Measurements from ENCODE around the gene CNIH4. TPM values are rescaled to one million over a fixed set of nuclear protein-coding genes. Genes with fewer than 3 reads are reported as not detected.
"Not testable (repeated sequence)": the region's sequence is repeated elsewhere in the genome, so short reads cannot be mapped to it uniquely, and the experiment has no call there.

CNIH4 gene
- total RNA-seq (2013), result 64.6 TPM
- 100 to 1,000 TPM in 1 of 3 donors, 10 to 100 TPM in 2; 33.4 to 106 (median 94.7) TPM for polyA plus RNA-seq
- 30.1 and 48.5 TPM in 2 replicates for polyA minus RNA-seq
- total RNA-seq, result 19.3 to 48.8 (median 26.4) reads per million in 11 experiments

- Histone ChIP-seq H3K36me3 (replicated peaks in 1 of 2; ENCODE audit: control insufficient read depth in 1 of 2, insufficient read depth in 2 of 2, low read length in 2 of 2) (peaks cover 2 to 19% of the 10 kb centered on the region in 2 donors), H3K4me3 (replicated peaks in 1 of 3; ENCODE audit: low read depth in 2 of 3, low read length in 3 of 3) (peak within 1 kb of the TSS; percentile 76 to 95 (median 92)), H2AFZ (ENCODE audit: insufficient read depth, low read depth, low read length, poor library complexity, severe bottlenecking) (peak within 1 kb of the TSS; percentile 89), H3K4me2 (replicated peaks; ENCODE audit: extremely low read depth, low read length, poor library complexity, severe bottlenecking) (peak within 1 kb of the TSS; percentile 98), H3K27me3 (ENCODE audit: control insufficient read depth in 2 of 2, insufficient read depth in 2 of 2, low read length in 2 of 2) (no peaks in the 10 kb centered on the region), H3K9me3 (replicated peaks in 1 of 2; ENCODE audit: control insufficient read depth in 1 of 2, insufficient read depth in 1 of 2, low read length in 2 of 2) (no peaks in the 10 kb centered on the region), H3K4me1 (ENCODE audit: control insufficient read depth in 1 of 2, insufficient read depth in 2 of 2, low read length in 2 of 2) (peaks cover 28 to 31% of the 10 kb centered on the region in 2 donors), H4K20me1 (ENCODE audit: insufficient read depth, low read length) (peaks cover 42% of the 10 kb centered on the region), H3K9ac (ENCODE audit: insufficient read depth, low read length, poor library complexity, severe bottlenecking) (peak within 1 kb of the TSS; percentile 87), H3K79me2 (ENCODE audit: insufficient read depth, low read length) (peaks cover 54% of the 10 kb centered on the region), H3K27ac (ENCODE audit: low read depth in 1 of 2, low read length in 2 of 2) (peak within 1 kb of the TSS; percentile 78 to 86)
- Mint-ChIP-seq H3K4me1 (peaks cover 30% of the 10 kb centered on the region), H3K4me3 (peak within 1 kb of the TSS; percentile 87 to 93), H3K9me3 (peaks cover 0 to 2% (median 0%) of the 10 kb centered on the region in 7 donors), H3K36me3 (peaks cover 11 to 26% of the 10 kb centered on the region in 2 donors), H3K27me3 (ENCODE audit: low read depth in 3 of 3) (no peaks in the 10 kb centered on the region), H3K27ac (peak within 1 kb of the TSS; percentile 92 to 95 (median 94))
- under 1% methylated on average over 65 of the region's 78 CpGs for WGBS (ENCODE audit: insufficient coverage)
- peak; percentile 15 for TF ChIP-seq CTCF (IDR thresholded peaks at IDR 0.05)
- intact Hi-C loops (cut with micrococcal nuclease), result no loop called here
- peak; percentile 87 to 88 (median 88) for DNase-seq
These were observed at the start of gene CNIH4 for GRCh38 chr1:224356685-224357625. Gene CNIH4, plus strand, starts transcription at chr1:224356879. Its CDS starts 46 bp downstream, at chr1:224356925.

- no peak overlapping the region for H2AFZ ChIP-seq (ENCODE audit: insufficient read depth, low read depth, low read length, poor library complexity, severe bottlenecking)
- H3K4me3 Mint-ChIP-seq, result no peak overlapping the region
- H3K27ac Mint-ChIP-seq, result no peak overlapping the region
- H3K27me3 Mint-ChIP-seq (ENCODE audit: low read depth in 3 of 3), result no peaks in the 10 kb centered on the region
- no peak overlapping the region for H3K4me2 ChIP-seq (replicated peaks; ENCODE audit: extremely low read depth, low read length, poor library complexity, severe bottlenecking)
- H3K9me3 Mint-ChIP-seq, result no peaks in the 10 kb centered on the region
- peaks cover 64 to 86% of the 10 kb centered on the region in 2 donors for H3K36me3 Mint-ChIP-seq
- no peaks in the 10 kb centered on the region for H3K4me1 ChIP-seq (ENCODE audit: control insufficient read depth in 1 of 2, insufficient read depth in 2 of 2, low read length in 2 of 2)
- H4K20me1 ChIP-seq (ENCODE audit: insufficient read depth, low read length), result no peaks in the 10 kb centered on the region
- no peaks in the 10 kb centered on the region for H3K4me1 Mint-ChIP-seq
- H3K4me3 ChIP-seq (replicated peaks in 1 of 3; ENCODE audit: low read depth in 2 of 3, low read length in 3 of 3), result no peak overlapping the region
- no peak overlapping the region for H3K27ac ChIP-seq (ENCODE audit: low read depth in 1 of 2, low read length in 2 of 2)
- peaks cover 72 to 85% of the 10 kb centered on the region in 2 donors for H3K36me3 ChIP-seq (replicated peaks in 1 of 2; ENCODE audit: control insufficient read depth in 1 of 2, insufficient read depth in 2 of 2, low read length in 2 of 2)
- WGBS (ENCODE audit: insufficient coverage), result 80% methylated on average over 1 of the region's 3 CpGs
- TF ChIP-seq CTCF (IDR thresholded peaks at IDR 0.05), result no peak
- H3K79me2 ChIP-seq (ENCODE audit: insufficient read depth, low read length), result no peaks in the 10 kb centered on the region
- H3K9me3 ChIP-seq (replicated peaks in 1 of 2; ENCODE audit: control insufficient read depth in 1 of 2, insufficient read depth in 1 of 2, low read length in 2 of 2), result no peaks in the 10 kb centered on the region
- no peaks in the 10 kb centered on the region for H3K27me3 ChIP-seq (ENCODE audit: control insufficient read depth in 2 of 2, insufficient read depth in 2 of 2, low read length in 2 of 2)
- intact Hi-C loops (cut with micrococcal nuclease), result no loop called here
- DNase-seq, result no peak
- H3K9ac ChIP-seq (ENCODE audit: insufficient read depth, low read length, poor library complexity, severe bottlenecking), result no peak overlapping the region
These were observed 48.6 kb upstream of the CNIH4 start for GRCh38 chr1:224308064-224308463.

- H3K9me3 Mint-ChIP-seq; H3K79me2 ChIP-seq (ENCODE audit: insufficient read depth, low read length); H3K27me3 Mint-ChIP-seq (ENCODE audit: low read depth in 3 of 3); H3K27ac ChIP-seq (ENCODE audit: low read depth in 1 of 2, low read length in 2 of 2); H3K27me3 ChIP-seq (ENCODE audit: control insufficient read depth in 2 of 2, insufficient read depth in 2 of 2, low read length in 2 of 2); H3K27ac Mint-ChIP-seq; intact Hi-C loops (cut with micrococcal nuclease); H3K9me3 ChIP-seq (replicated peaks in 1 of 2; ENCODE audit: control insufficient read depth in 1 of 2, insufficient read depth in 1 of 2, low read length in 2 of 2); H4K20me1 ChIP-seq (ENCODE audit: insufficient read depth, low read length); DNase-seq; H3K4me2 ChIP-seq (replicated peaks; ENCODE audit: extremely low read depth, low read length, poor library complexity, severe bottlenecking); H3K4me3 ChIP-seq (replicated peaks in 1 of 3; ENCODE audit: low read depth in 2 of 3, low read length in 3 of 3); H3K4me1 Mint-ChIP-seq; H3K4me1 ChIP-seq (ENCODE audit: control insufficient read depth in 1 of 2, insufficient read depth in 2 of 2, low read length in 2 of 2); H2AFZ ChIP-seq (ENCODE audit: insufficient read depth, low read depth, low read length, poor library complexity, severe bottlenecking); H3K9ac ChIP-seq (ENCODE audit: insufficient read depth, low read length, poor library complexity, severe bottlenecking); H3K4me3 Mint-ChIP-seq: not testable (repeated sequence)
- no CpG with 5 or more reads among the region's 1 CpG for WGBS (ENCODE audit: insufficient coverage)
- peaks cover 56 to 82% of the 10 kb centered on the region in 2 donors for H3K36me3 Mint-ChIP-seq
- peaks cover 68 to 84% of the 10 kb centered on the region in 2 donors for H3K36me3 ChIP-seq (replicated peaks in 1 of 2; ENCODE audit: control insufficient read depth in 1 of 2, insufficient read depth in 2 of 2, low read length in 2 of 2)
These were observed 45.2 kb upstream of the CNIH4 start for GRCh38 chr1:224311503-224311902.

Data from CD14-positive monocyte (primary cell).